CD4-positive, alpha-beta T cell treated with Interleukin-1 beta for 1 hour (primary cell): ENCODE results near the gene ADAMTS18.
"Not testable (repeated sequence)": the region's sequence is repeated elsewhere in the genome, so short reads cannot be mapped to it uniquely, and the experiment has no call there.

Source experiments
- DNase-seq, 2 donors: peaks; one replicate each; pipeline ENCODE4 v3.0.0-alpha.2; 2020 to 2022

The ADAMTS18 gene

DNA sequence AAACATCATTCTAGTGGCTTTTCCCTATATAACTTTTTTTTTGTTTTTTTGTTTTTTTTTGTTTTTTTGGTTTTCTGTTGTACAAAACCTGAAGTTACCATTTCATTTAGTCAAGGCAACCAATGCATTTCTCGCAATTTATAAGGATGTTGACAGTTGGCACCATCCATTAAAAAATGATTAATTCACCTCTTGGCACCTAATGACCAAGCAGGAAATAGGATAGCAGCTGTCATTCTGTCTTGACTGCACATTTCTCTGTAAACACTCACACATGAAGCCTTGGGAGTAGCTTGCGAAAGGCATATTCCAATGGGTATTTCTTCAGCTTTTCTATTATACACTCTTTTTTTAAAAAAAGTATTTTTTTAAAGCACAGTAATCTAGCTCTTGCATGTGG is 158.2 kb downstream of the ADAMTS18 start:
- DNase-seq, result no peak

- DNase-seq, result not testable (repeated sequence)
These were observed 159.5 kb downstream of the ADAMTS18 start for GRCh38 chr16:77275303-77275702.

GRCh38 chr16:77273815-77274214 is 161.0 kb downstream of the ADAMTS18 start:
- no peak for DNase-seq

DNA sequence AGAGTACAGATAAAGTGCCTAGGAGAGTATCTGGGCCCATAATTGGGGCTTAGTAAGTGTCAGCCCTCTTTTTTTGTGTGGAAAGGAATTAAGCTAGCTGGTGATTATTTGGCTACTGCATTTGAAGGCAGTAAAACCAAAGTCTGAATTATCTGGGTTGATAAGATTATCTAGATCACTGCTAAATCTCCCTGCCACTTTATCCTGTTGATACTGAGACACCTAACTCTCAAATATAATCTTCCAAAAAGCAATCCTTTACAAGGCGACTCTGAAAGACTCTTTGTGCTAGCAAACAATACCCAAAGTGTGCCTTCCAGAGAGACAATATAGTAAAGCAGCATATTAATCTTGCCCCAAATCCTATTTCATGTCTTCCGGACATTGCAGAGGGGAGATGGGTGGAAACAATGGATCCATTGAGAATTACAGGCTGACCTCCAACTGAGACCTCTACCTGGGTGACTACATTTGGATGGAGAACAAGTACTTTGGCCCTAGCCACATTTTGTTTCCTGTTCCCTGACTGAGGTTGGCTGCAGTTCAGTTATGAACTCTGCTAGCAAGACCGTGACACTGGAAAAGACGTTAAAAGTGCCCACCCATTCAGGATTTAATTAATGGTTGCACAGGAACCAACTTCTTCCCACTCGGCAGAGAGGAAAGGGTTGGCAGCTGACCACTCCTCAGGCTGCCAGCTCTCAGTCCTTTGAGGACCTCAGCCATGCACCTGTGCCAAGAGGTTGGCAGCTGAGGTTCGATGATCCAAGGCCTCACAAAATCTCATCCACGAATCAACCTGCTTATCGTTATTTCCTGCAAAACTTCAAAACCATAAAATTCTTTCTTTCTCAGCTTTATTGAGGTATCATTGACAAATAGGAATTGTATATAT is 163.1 kb downstream of the ADAMTS18 start:
- no peak for DNase-seq

DNA sequence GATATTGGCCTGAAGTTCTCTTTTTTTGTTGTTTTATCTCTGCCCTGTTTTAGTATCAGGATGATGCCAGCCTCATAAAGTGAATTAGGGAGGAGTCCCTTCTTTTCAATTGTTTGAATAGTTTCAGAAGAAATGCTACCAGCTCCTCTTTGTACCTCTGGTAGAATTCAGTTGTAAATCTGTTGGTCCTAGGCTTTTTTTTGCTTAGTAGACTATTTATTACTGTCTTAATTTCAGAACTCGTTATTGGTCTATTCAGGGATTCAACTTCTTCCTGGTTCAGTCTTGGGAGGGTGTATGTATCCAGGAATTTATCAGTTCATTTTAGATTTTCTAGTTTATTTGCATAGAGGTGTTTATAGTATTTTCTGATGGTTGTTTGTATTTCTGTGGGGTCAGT is 168.6 kb downstream of the ADAMTS18 start:
- DNase-seq, result not testable (repeated sequence)

- no peak for DNase-seq
These were observed 171.9 kb downstream of the ADAMTS18 start for GRCh38 chr16:77262971-77263370.

GRCh38 chr16:77250400-77250799 is 184.4 kb downstream of the ADAMTS18 start:
- no peak for DNase-seq

GRCh38 chr16:77246150-77246549 is 188.7 kb downstream of the ADAMTS18 start:
- DNase-seq, result no peak

DNA sequence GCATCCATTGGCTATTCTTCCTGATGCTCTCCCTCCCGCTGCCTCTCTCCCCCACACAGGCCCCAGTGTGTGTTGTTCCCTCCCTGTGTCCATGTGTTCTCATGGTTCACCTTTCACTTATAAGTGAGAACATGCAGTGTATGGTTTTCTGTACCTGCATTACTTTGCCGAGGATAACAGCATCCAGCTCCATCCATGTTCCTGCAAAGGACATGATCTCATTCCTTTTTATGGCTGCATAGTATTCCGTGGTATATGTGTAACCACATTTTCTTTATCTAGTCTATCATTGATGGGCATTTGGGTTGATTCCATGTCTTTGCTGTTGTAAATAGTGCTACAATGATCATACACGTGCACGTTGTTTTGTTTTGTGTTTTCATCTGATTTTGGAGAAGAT is 192.4 kb downstream of the ADAMTS18 start:
- DNase-seq, result not testable (repeated sequence)

GRCh38 chr16:77238593-77238992 is 196.2 kb downstream of the ADAMTS18 start:
- no peak for DNase-seq

DNA sequence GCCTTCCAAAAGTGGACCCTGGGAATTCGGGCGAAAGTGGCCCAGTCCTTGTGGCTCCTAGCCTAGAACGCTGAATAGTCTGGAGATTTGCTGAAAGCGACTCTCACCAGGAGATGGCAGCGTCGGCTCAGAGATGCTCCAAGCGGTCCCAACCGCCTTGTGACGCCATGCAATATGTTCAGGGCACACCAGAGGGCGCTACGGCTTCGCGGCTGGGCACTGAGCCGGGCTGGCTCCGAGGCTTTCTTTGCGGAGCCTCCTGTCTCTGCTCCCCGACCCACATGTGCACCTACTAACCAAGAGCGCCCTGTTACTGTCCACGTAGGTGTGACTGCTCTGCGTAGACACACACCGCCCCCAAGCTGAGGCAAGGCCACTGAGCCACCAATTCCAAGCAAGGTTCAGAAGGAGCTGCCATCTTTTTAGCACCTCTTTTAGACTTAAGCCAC is 198.7 kb downstream of the ADAMTS18 start:
- DNase-seq, result peak; percentile 85 to 88

- no peak for DNase-seq
These were observed 200.2 kb downstream of the ADAMTS18 start for GRCh38 chr16:77234611-77235010.

GRCh38 chr16:77233799-77234519 is 200.9 kb downstream of the ADAMTS18 start:
- DNase-seq, result no peak
